NCI-H69 (cell line): Measurements from ENCODE around the gene ADPRS.

Experiments
- DNase-seq: peaks from one replicate; lab custom pipeline; 2025; lab: John Stamatoyannopoulos, UW

ADPRS gene

GRCh38 chr1:36108314-36108713 is 19.6 kb downstream of the ADPRS start:
- DNase-seq, result no peak

- DNase-seq, result no peak
Measured at GRCh38 chr1:36109041-36109679, 20.5 kb downstream of the ADPRS start.

DNA sequence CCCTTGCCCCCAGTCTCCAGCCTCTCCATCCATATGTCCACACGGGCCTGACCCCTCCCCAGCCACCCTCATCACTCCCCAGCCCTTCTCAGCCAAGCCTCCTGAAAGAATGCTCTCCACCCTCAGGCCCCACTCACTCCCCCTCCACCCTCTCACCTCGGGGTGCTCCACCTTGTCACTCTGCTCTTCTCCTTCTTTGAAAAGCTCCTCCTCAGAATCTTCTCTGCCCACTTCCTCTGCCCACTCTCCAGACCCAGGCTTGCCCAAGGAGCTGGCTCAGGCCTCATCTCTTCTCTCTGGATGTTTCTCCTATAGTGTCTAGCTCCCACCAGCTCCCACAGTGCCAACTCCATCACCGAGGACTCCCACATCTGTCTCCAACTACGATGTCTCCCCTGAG is 22.5 kb downstream of the ADPRS start:
- no peak for DNase-seq

DNA sequence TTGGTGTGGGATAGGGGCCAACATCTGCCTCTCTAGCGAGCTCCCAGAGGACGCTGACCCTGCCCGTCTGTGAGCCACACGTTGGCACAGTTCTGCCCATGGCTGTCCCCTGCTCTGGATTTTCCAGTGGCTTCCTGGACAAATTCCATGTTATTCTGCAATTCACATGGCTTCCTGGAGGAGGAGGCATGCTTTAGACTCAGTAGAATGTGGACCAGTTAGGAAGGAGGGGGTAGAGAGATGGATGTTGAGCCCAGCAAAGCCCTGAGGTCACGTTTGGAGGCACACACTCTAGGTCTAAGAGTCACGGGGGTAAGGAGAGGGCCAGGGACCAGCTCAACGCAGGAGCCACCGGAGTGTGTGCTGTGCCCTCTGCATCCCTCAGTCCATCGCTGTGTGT is 24.1 kb downstream of the ADPRS start:
- no peak for DNase-seq

GRCh38 chr1:36114371-36114770 is 25.7 kb downstream of the ADPRS start:
- no peak for DNase-seq

DNA sequence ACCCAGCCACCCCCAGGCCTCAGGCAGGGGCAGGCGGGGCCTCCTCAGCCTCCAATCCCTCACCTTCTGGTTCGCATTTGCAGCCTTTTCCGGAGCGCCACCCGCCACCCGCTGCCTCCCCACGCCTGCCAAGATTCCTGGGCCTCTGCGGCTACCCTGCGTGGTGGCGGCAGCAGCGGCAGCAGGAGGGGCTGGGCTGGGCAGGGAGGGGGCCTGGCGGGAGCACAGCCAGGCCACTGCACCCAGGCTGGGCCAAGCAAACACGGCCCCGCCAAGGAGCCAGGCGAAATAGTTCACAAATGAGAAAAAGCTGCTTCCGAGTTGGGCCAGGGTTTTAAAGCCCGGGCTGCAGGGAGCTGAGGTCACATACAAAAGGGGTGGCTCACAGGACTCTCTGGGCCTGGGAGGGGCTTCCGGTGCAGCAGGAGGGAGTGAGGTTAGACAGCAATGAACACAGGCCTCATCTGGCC is 26.5 kb downstream of the ADPRS start:
- DNase-seq, result peak; percentile 64

DNA sequence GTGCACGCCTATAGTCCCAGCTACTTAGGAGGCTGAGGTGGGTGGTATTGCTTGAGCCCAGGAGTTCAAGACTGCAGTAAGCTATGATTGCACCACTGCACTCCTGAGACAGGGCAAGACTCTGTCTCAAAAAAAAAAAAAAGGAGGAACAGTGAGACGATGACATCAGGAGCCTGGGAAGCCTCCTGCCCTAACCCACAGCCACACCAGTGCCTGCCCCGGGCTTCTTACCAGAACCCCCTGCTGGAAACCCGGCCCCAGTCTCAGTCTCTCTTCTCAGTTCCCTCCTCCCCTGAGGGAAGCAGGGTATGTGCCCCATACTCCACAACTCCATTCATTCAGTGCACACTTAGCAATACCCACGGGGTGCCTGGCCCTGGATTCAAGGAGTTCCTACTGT is 27.2 kb downstream of the ADPRS start:
- DNase-seq, result no peak

- DNase-seq, result no peak
Measured at GRCh38 chr1:36116901-36117300, 28.2 kb downstream of the ADPRS start.

DNA sequence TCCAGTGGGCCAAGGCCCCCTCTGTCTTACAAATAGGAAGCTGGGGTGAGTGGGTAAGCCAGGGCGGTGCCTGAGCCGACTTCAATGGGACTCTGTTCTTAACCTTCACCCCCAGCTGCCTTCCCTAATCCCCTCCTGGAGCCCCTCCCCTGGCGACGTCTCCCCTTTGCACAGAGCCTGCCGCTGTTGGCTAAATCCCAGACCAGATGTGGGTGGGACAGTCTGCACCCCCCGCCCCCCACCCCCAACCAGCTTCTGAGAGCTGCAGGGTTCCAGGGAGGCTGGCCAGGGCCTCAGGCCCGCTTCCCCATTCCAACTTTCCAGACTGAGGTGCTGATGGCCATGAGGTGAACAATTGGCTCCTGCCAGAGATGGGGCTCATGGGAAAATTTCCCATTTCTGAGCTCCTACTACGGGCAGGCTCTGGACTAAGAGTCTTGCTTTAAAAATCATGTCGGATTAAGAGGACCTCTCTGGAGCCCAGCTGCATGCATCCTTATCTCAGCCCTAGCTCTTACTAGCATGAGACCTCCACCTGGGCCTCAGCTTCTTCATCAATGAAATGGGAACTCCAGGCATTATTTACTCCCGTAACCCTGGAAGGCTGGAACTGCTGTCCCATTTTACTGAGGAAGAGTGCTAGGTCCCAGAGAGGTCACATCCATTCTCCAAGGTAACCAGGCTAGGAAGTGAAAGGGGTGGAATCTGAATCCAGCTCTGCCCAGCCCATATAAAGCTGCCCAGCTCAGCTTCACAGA is 29.9 kb downstream of the ADPRS start:
- DNase-seq, result no peak

DNA sequence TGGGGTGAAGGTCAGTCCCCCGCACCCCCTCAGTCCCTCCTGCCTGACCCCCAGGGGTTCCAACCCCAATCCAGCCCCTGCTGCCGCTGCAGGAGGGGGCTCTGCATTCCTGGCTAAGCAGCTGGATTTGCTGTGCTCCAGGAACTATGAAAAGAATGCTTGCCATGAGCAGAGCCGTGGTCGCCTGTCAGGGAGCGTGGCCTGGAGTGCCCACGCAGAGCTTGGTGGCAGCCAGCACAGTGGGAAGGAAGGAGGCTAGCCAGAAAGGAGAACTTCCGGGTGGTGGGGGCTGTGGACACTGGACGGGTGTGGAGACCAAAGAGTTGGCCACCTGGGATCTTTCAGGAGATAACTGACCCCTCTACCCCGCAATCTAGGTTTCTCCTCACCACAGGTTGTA is 30.8 kb downstream of the ADPRS start:
- no peak for DNase-seq

DNA sequence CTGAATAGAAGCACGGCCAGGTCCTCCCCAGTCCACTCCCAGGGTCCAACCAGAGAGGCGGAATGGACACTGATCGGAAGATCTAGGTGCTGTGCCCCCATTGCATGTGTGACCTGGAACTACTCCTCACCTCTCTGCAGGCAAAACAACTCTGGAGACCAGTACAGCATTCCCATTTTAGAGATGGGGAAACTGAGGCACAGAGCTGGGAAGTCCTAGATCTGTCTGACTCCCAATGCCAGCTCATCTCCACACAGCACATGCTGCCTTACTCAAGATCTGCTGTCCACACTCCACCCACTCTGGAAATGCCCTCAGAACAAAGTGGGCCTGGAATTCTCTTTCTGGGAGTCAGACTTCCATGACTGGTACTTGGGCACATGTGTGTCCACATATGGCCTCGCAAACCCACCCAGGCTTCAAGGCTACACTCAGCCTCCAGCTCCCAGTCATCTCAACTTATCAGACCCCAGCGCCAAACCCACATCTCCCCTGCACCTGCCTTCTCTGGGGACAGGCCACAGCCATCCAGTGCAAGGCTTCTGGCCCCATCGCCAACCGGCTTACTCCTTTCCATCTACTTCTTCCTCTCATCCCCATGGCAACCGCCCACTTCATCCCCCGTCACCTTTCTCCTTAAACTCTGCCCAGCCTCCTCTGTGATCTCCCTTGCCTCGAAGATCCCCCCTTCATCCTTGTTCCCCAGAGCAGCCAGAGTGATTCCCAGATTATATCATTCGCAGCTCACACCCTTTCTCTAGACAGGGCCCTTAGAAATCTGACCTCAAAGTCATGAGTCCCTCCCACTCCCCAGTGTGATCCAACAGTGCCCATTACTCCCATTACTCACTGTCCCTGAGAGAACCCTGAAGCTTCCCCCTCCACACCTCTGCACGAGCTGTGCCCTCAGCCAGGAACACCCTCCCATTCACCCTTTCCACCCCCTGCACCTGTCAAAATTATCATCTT is 33.7 kb downstream of the ADPRS start:
- DNase-seq, result no peak

DNA sequence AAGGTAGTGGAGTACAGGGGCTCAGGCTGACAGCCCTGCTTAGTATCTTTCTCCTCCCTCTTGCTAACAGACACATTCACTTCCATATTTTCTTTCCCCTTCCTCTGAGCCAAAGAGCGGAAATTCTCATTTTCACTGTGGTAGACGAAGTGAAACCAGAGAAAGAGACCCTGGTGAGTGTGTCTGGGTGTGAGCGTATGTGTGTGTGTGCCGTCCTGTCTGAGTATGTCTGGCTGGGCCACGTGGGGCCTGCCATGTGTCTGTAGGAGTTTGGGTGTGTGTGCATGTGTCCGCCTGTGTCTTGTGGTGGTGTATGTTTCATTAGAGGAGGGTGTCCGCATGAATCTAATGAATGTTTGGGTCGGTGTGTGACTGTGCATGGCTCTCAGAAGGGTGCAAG is 34.7 kb downstream of the ADPRS start:
- DNase-seq, result no peak

DNA sequence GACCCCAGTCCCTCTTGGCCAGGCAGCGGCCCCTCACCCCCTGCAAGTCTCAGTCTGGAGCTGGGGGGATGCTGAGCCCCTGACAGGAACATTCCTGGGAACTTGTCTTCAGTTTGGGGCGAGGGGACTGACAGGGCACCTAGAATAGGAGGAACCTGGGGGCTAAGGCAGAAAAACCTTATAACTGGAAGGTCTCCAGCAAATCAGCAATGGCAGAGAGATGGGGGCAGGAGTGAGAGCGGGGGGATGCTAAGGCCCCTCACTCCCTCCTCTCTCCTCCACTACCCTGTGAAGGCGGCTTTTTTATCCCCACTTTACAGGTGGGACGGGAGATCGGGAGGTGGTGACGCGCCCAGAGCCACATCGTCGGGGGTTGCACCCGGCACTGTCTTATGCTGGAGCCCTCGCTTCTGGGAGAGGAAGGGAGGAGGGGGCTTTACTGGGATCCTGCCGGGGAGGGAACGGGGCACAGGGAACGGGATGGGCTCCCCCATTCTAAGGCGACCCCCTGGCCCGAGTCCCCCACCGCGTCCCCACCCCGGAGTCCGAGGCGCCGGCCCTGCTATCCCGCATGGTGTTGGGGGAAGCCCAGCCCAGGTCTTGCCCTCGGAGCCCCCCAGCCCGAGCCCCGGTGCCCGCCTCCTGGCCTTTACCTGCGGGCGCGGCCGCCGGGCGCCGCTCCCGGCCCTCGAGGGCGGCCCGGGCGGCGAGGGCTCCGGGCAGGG is 35.9 kb downstream of the ADPRS start:
- no peak for DNase-seq

- DNase-seq, result peak; percentile 10
Measured at GRCh38 chr1:36125129-36125991, 36.7 kb downstream of the ADPRS start, which contains the start of gene COL8A2. Gene COL8A2 (minus strand): TSS chr1:36125222. CDS start chr1:36100242, 24,980 bp downstream.

DNA sequence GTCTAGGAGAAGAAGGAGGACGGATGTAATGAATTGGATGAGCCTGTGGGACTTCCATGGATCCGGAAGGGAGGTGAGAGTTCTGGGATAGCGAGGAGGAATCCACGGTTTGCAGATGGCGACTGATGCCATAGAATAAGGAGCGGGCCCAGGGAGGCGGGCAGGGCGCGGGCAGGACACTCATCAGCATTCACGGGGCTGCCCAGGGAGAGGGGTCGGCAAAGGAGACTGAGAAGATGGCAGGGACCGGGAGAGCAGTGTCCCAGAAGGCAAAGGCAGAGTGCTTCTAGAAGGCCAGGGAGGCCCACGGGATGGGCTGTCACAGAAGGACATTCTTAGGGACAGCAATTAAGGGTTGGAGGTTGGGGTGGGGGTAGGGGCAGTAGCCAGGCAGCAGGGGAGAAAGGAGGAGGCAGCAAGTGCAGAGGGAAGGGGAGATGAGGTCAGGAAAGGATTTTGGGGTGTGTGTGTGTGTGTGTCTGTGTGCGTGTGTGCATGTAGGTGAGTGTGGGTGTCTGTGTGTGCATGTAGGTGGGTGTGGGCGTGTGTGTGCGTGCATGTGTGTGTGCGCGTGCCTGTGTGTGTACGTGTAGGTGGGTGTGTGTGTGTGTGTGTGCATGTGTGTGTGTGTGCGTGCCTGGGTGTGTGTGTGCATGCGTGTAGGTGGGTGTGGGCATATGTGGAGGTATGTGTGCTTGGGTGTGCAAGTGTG is 37.5 kb downstream of the ADPRS start:
- DNase-seq, result no peak

DNA sequence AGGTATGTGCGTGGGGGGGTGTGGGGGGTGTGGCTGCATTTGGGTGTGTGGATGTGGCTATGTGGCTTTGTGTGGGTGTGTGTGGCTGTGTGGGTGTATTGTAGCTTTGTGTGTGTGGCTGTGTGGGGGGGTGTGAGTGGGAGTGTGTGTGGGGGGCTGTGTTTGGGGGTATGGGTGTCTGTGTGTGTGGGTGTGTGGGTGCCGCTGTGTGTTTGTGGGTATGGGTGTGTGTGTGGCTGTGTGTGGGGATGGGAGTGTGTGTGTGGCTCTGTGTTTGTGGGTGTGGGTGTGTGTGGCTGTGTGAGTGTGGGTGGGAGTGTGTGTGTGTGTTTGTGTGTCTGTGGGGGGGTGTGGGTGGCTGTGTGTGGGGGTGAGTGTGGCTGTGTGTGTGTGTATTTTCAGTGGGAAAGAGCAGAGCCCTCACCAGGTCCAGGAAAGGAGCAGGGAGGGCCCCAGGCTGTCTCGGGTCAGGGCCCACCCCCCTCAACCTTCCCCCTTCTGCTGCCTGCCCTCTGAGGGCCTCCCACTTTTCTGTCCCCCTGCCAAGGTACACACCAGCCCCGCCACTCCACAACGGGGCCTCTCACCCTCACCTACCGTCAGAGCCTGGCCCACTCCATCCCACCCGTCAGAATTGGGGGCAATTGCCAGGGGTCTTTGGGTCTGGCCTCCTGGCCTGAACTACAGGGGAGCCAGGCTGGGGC is 38.3 kb downstream of the ADPRS start:
- DNase-seq, result no peak

GRCh38 chr1:36128126-36128904 is 39.6 kb downstream of the ADPRS start:
- DNase-seq, result no peak

- DNase-seq, result no peak
Measured at GRCh38 chr1:36128905-36129206, 40.2 kb downstream of the ADPRS start.

- no peak for DNase-seq
Measured at GRCh38 chr1:36132029-36132428, 43.3 kb downstream of the ADPRS start.
